Measurements from ENCODE around the gene CNNM2.
A peak's percentile ranks its signal among the peaks of the same experiment; 100 is the strongest.

CNNM2 gene

DNA sequence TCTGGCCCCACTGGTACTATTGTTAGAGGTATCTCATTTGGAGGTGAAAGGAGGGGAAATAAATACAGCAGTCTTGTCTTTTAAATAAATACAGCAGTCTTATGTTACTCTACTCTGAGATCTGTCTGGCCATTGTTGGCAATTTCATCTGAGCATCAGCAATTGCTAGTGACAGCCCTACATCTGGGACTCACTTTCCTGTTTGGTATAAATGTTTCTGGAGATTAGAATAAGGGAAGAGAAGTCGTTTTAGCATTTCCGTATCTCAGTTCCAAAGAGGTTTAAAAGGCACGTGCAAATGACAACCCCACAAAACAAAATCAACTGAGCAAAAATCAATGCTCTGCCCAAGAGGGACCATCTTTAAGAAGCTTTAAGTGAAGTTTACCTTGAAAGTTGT, 18.1 kb upstream of the CNNM2 start:
- no peaks in the 10 kb centered on the region for H3K36me3 ChIP-seq (ENCODE audit: control insufficient read depth, insufficient read depth, low read length)

GRCh38 chr10:102904346-102904745, 13.7 kb upstream of the CNNM2 start:
- Histone ChIP-seq H3K4me1 (ENCODE audit: control insufficient read depth, insufficient read depth, low read length, poor library complexity, severe bottlenecking) (no peaks in the 10 kb centered on the region), H3K4me3 (ENCODE audit: extremely low read depth, insufficient read depth, low read length, poor library complexity, severe bottlenecking) (no peak overlapping the region), H3K36me3 (ENCODE audit: control insufficient read depth, insufficient read depth, low read length) (no peaks in the 10 kb centered on the region), H3K27ac (ENCODE audit: low read depth, low read length, severe bottlenecking) (no peak overlapping the region), H3K9me3 (ENCODE audit: control insufficient read depth, low read length) (no peaks in the 10 kb centered on the region)

More for the DNA sequence above, 18.1 kb upstream of the CNNM2 start:
- Histone ChIP-seq H3K4me3 (ENCODE audit: extremely low read depth, insufficient read depth, low read length, poor library complexity, severe bottlenecking) (no peak overlapping the region), H3K9me3 (ENCODE audit: control insufficient read depth, low read length) (no peaks in the 10 kb centered on the region), H3K4me1 (ENCODE audit: control insufficient read depth, insufficient read depth, low read length, poor library complexity, severe bottlenecking) (no peaks in the 10 kb centered on the region), H3K27ac (ENCODE audit: low read depth, low read length, severe bottlenecking) (no peak overlapping the region)
- WGBS, 2 experiments (ENCODE audit: insufficient coverage in 2 of 2): no CpG with 5 or more reads among the region's 3 CpGs

- H3K36me3 ChIP-seq (ENCODE audit: control insufficient read depth, insufficient read depth, low read length): no peaks in the 10 kb centered on the region
- WGBS, 2 experiments (ENCODE audit: insufficient coverage in 2 of 2): no CpG with 5 or more reads among the region's 4 CpGs
Measured at GRCh38 chr10:102906507-102906906, 11.6 kb upstream of the CNNM2 start.

GRCh38 chr10:102914781-102915180, 3.3 kb upstream of the CNNM2 start:
- no peaks in the 10 kb centered on the region for H3K36me3 ChIP-seq (ENCODE audit: control insufficient read depth, insufficient read depth, low read length)
- peaks cover 3% of the 10 kb centered on the region for H3K4me1 ChIP-seq (ENCODE audit: control insufficient read depth, insufficient read depth, low read length, poor library complexity, severe bottlenecking)
- H3K9me3 ChIP-seq (ENCODE audit: control insufficient read depth, low read length): no peaks in the 10 kb centered on the region
- no peak overlapping the region for H3K27ac ChIP-seq (ENCODE audit: low read depth, low read length, severe bottlenecking)
- H3K4me3 ChIP-seq (ENCODE audit: extremely low read depth, insufficient read depth, low read length, poor library complexity, severe bottlenecking): no peak overlapping the region
- 86 to 100% methylated on average over 1 of the region's 1 CpG for WGBS, 2 experiments (ENCODE audit: insufficient coverage in 2 of 2)

More at GRCh38 chr10:102906507-102906906, 11.6 kb upstream of the CNNM2 start:
- Histone ChIP-seq H3K9me3 (ENCODE audit: control insufficient read depth, low read length) (no peaks in the 10 kb centered on the region), H3K4me1 (ENCODE audit: control insufficient read depth, insufficient read depth, low read length, poor library complexity, severe bottlenecking) (no peaks in the 10 kb centered on the region), H3K27ac (ENCODE audit: low read depth, low read length, severe bottlenecking) (no peak overlapping the region), H3K4me3 (ENCODE audit: extremely low read depth, insufficient read depth, low read length, poor library complexity, severe bottlenecking) (no peak overlapping the region)

- no peak overlapping the region for H3K4me3 ChIP-seq (ENCODE audit: extremely low read depth, insufficient read depth, low read length, poor library complexity, severe bottlenecking)
- no peak overlapping the region for H3K27ac ChIP-seq (ENCODE audit: low read depth, low read length, severe bottlenecking)
- H3K4me1 ChIP-seq (ENCODE audit: control insufficient read depth, insufficient read depth, low read length, poor library complexity, severe bottlenecking): peaks cover 3% of the 10 kb centered on the region
- H3K9me3 ChIP-seq (ENCODE audit: control insufficient read depth, low read length): no peaks in the 10 kb centered on the region
- WGBS, 2 experiments (ENCODE audit: insufficient coverage in 2 of 2): 83 to 100% methylated on average over 5 to 7 of the region's 7 CpGs
- H3K36me3 ChIP-seq (ENCODE audit: control insufficient read depth, insufficient read depth, low read length): no peaks in the 10 kb centered on the region
Measured at GRCh38 chr10:102916173-102916572, 1.9 kb upstream of the CNNM2 start.

GRCh38 chr10:102917314-102917961, 656 bp upstream of the CNNM2 start:
- Histone ChIP-seq H3K36me3 (ENCODE audit: control insufficient read depth, insufficient read depth, low read length) (no peaks in the 10 kb centered on the region), H3K4me1 (ENCODE audit: control insufficient read depth, insufficient read depth, low read length, poor library complexity, severe bottlenecking) (peaks cover 3% of the 10 kb centered on the region), H3K4me3 (ENCODE audit: extremely low read depth, insufficient read depth, low read length, poor library complexity, severe bottlenecking) (peak overlapping the region; percentile 86), H3K27ac (ENCODE audit: low read depth, low read length, severe bottlenecking) (peak overlapping the region; percentile 93), H3K9me3 (ENCODE audit: control insufficient read depth, low read length) (no peaks in the 10 kb centered on the region)
- 0 to 1% methylated on average over 40 to 44 of the region's 45 CpGs for WGBS, 2 experiments (ENCODE audit: insufficient coverage in 2 of 2)

- no peaks in the 10 kb centered on the region for H3K36me3 ChIP-seq (ENCODE audit: control insufficient read depth, insufficient read depth, low read length)
- H3K4me3 ChIP-seq (ENCODE audit: extremely low read depth, insufficient read depth, low read length, poor library complexity, severe bottlenecking): peak overlapping the region; percentile 86
- 0 to 1% methylated on average over 19 to 49 of the region's 49 CpGs for WGBS, 2 experiments (ENCODE audit: insufficient coverage in 2 of 2)
- no peaks in the 10 kb centered on the region for H3K9me3 ChIP-seq (ENCODE audit: control insufficient read depth, low read length)
- peaks cover 3% of the 10 kb centered on the region for H3K4me1 ChIP-seq (ENCODE audit: control insufficient read depth, insufficient read depth, low read length, poor library complexity, severe bottlenecking)
- no peak overlapping the region for H3K27ac ChIP-seq (ENCODE audit: low read depth, low read length, severe bottlenecking)
Measured at GRCh38 chr10:102918817-102919245, 737 bp downstream of the CNNM2 start.

- WGBS, 2 experiments (ENCODE audit: insufficient coverage in 2 of 2): 8 to 11% methylated on average over 46 to 47 of the region's 47 CpGs
- H3K4me3 ChIP-seq (ENCODE audit: extremely low read depth, insufficient read depth, low read length, poor library complexity, severe bottlenecking): peak overlapping the region; percentile 86
- peaks cover 3% of the 10 kb centered on the region for H3K4me1 ChIP-seq (ENCODE audit: control insufficient read depth, insufficient read depth, low read length, poor library complexity, severe bottlenecking)
- no peaks in the 10 kb centered on the region for H3K9me3 ChIP-seq (ENCODE audit: control insufficient read depth, low read length)
- H3K36me3 ChIP-seq (ENCODE audit: control insufficient read depth, insufficient read depth, low read length): no peaks in the 10 kb centered on the region
- no peak overlapping the region for H3K27ac ChIP-seq (ENCODE audit: low read depth, low read length, severe bottlenecking)
Measured at GRCh38 chr10:102919246-102919959, 1.3 kb downstream of the CNNM2 start.

DNA sequence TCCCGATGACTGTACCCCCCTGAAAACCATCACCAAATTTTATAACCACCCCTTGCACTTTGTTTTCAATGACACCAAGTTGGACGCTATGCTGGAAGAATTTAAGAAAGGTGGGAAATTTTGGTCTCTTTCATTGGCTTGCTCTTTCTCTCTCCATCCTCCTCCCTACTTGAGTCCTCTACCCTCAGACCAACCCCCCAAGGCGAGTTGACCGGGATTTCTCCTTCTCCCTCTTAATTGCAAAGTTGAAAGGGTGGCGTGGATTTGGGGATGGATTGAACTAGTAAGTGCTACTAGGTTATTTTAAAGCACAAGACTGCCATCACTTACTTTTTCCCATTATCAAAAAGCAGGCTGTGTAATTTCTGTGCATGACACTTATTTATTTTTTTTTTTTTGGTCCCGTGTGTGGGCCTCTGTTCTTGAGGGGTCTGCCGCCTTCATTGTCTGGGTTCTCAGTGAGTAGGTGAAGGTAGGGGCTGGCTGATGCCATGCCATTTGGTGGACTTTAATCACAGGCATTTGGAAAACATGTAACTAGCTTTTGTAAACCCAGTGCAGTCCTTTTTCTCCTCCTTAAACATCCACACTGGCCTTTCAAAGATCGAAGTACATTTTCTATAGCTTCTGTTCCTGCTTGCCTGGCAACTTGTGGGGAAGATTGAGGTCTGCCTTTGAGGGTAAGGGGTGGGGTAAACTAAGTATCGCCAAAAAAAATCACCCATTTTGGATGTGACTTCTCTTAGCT, 2.1 kb downstream of the CNNM2 start:
- H3K4me3 ChIP-seq (ENCODE audit: extremely low read depth, insufficient read depth, low read length, poor library complexity, severe bottlenecking): peak overlapping the region; percentile 86
- no peak overlapping the region for H3K27ac ChIP-seq (ENCODE audit: low read depth, low read length, severe bottlenecking)
- no peaks in the 10 kb centered on the region for H3K36me3 ChIP-seq (ENCODE audit: control insufficient read depth, insufficient read depth, low read length)
- WGBS, 2 experiments (ENCODE audit: insufficient coverage in 2 of 2): 31% methylated on average over 2 of the region's 9 CpGs; no CpG with 5 or more reads in 1 of the 2 experiments
- H3K4me1 ChIP-seq (ENCODE audit: control insufficient read depth, insufficient read depth, low read length, poor library complexity, severe bottlenecking): peaks cover 3% of the 10 kb centered on the region
- H3K9me3 ChIP-seq (ENCODE audit: control insufficient read depth, low read length): no peaks in the 10 kb centered on the region

DNA sequence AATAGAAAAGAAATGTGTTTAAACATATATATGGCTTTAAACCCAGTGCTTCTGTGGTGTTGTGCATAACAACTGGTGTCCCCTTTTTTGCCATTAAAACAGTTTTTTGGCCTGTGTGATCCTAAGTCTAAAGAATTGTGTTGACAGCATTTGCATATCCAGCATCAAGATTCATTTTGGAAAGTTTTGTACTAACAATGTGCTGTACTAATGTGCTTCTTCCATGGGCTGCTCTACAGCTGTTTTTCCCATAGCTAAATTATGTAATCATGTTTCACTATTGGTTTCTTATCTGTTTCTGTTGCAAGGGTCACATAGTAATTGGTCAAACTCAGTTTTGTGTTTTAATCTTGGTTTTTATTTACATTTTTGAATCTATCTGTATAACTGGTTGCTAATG, 5.5 kb downstream of the CNNM2 start:
- H3K4me1 ChIP-seq (ENCODE audit: control insufficient read depth, insufficient read depth, low read length, poor library complexity, severe bottlenecking): peaks cover 3% of the 10 kb centered on the region
- no peak overlapping the region for H3K4me3 ChIP-seq (ENCODE audit: extremely low read depth, insufficient read depth, low read length, poor library complexity, severe bottlenecking)
- H3K36me3 ChIP-seq (ENCODE audit: control insufficient read depth, insufficient read depth, low read length): peaks cover 7% of the 10 kb centered on the region
- no peak overlapping the region for H3K27ac ChIP-seq (ENCODE audit: low read depth, low read length, severe bottlenecking)
- H3K9me3 ChIP-seq (ENCODE audit: control insufficient read depth, low read length): no peaks in the 10 kb centered on the region
